ENCODE measurements around the gene SLC45A2. TPM values are rescaled to one million over a fixed set of nuclear protein-coding genes. Genes with fewer than 3 reads are reported as not detected.

The SLC45A2 gene
- total and polyA plus RNA-seq, 9 of the 15 experiments (the other 6 are each of a cell fraction or from before 2014, with no cell fraction given), result 0.03 to 0.29 (median 0.14) TPM; not detected in 4

DNA sequence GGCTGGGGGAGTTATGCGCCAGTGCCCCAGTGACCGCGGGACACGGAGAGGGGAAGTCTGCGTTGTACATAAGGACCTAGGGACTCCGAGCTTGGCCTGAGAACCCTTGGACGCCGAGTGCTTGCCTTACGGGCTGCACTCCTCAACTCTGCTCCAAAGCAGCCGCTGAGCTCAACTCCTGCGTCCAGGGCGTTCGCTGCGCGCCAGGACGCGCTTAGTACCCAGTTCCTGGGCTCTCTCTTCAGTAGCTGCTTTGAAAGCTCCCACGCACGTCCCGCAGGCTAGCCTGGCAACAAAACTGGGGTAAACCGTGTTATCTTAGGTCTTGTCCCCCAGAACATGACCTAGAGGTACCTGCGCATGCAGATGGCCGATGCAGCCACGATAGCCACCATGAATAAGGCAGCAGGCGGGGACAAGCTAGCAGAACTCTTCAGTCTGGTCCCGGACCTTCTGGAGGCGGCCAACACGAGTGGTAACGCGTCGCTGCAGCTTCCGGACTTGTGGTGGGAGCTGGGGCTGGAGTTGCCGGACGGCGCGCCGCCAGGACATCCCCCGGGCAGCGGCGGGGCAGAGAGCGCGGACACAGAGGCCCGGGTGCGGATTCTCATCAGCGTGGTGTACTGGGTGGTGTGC is 48.0 kb downstream of the SLC45A2 start, which contains the start of gene RXFP3:
TSS of gene RXFP3 (plus strand) at position 6 of the 636 bp plus-strand sequence. CDS start at position 361, 355 bp downstream.
- 8% methylated on average over 45 of the region's 45 CpGs for WGBS (ENCODE audit: insufficient coverage, low coverage, missing lambda C conversion rate)
- no TSS peak for BruUV-seq (replicated peaks)
- H2AFZ ChIP-seq (ENCODE audit: low read depth, low read length), result no peak within 1 kb of the TSS
- ChIA-PET CTCF (ENCODE audit: low intra/inter-chr PET ratio) (interaction anchor here (3.3 kb wide), 1 partner anchor 501 kb away, joined by 20 read pairs; no protein-coding TSS in a partner anchor), POLR2A (no interaction called here)
- peaks cover 14 to 32% of the 10 kb centered on the region in 2 experiments for H3K27me3 ChIP-seq (ENCODE audit: control insufficient read depth in 2 of 2, insufficient read depth in 2 of 2, low read length in 2 of 2)
- TF ChIP-seq ASH1L (IDR thresholded peaks at IDR 0.05; ENCODE audit: borderline replicate concordance, low read depth, partially characterized antibody), result no peak
- TF ChIP-seq, protein P1, sequence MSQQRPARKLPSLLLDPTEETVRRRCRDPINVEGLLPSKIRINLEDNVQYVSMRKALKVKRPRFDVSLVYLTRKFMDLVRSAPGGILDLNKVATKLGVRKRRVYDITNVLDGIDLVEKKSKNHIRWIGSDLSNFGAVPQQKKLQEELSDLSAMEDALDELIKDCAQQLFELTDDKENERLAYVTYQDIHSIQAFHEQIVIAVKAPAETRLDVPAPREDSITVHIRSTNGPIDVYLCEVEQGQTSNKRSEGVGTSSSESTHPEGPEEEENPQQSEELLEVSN (IDR thresholded peaks at IDR 0.05; ENCODE audit: borderline replicate concordance in 1 of 2, extremely low read depth in 1 of 2, insufficient read depth in 1 of 2, insufficient read length in 1 of 2, low read depth in 1 of 2, low read length in 1 of 2, poor library complexity in 1 of 2, severe bottlenecking in 1 of 2), result no peak
- no peak for TF ChIP-seq KLF6 (CRISPR knock-in tag; IDR thresholded peaks at IDR 0.05; ENCODE audit: borderline replicate concordance)
- no peak for TF ChIP-seq ZNF696 (CRISPR knock-in tag; conservative IDR thresholded peaks at IDR 0.05)
- TF ChIP-seq, protein P2, sequence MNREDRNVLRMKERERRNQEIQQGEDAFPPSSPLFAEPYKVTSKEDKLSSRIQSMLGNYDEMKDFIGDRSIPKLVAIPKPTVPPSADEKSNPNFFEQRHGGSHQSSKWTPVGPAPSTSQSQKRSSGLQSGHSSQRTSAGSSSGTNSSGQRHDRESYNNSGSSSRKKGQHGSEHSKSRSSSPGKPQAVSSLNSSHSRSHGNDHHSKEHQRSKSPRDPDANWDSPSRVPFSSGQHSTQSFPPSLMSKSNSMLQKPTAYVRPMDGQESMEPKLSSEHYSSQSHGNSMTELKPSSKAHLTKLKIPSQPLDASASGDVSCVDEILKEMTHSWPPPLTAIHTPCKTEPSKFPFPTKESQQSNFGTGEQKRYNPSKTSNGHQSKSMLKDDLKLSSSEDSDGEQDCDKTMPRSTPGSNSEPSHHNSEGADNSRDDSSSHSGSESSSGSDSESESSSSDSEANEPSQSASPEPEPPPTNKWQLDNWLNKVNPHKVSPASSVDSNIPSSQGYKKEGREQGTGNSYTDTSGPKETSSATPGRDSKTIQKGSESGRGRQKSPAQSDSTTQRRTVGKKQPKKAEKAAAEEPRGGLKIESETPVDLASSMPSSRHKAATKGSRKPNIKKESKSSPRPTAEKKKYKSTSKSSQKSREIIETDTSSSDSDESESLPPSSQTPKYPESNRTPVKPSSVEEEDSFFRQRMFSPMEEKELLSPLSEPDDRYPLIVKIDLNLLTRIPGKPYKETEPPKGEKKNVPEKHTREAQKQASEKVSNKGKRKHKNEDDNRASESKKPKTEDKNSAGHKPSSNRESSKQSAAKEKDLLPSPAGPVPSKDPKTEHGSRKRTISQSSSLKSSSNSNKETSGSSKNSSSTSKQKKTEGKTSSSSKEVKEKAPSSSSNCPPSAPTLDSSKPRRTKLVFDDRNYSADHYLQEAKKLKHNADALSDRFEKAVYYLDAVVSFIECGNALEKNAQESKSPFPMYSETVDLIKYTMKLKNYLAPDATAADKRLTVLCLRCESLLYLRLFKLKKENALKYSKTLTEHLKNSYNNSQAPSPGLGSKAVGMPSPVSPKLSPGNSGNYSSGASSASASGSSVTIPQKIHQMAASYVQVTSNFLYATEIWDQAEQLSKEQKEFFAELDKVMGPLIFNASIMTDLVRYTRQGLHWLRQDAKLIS (CRISPR knock-in tag; IDR thresholded peaks at IDR 0.05), result no peak
- TF ChIP-seq MAFK (IDR thresholded peaks at IDR 0.05; ENCODE audit: low read length), result no peak
- no peak for TF ChIP-seq KLF10 (CRISPR knock-in tag; IDR thresholded peaks at IDR 0.05)
- TF ChIP-seq NFE2 (IDR thresholded peaks at IDR 0.05; ENCODE audit: low read depth), result no peak
- no peak within 1 kb of the TSS for H3K27ac ChIP-seq (ENCODE audit: extremely low read depth, low read depth, low read length)
- H3K36me3 ChIP-seq (ENCODE audit: control insufficient read depth, insufficient read depth, low read length), result no peaks in the 10 kb centered on the region
- peaks cover 0 to 18% of the 10 kb centered on the region in 2 experiments; a peak in 2 of 5 replicates for H3K4me1 ChIP-seq (replicated peaks in 1 of 2; ENCODE audit: control insufficient read depth in 2 of 2, insufficient read depth in 2 of 2, low read length in 2 of 2)
- no peak within 1 kb of the TSS for H3K9ac ChIP-seq (ENCODE audit: insufficient read depth in 1 of 2, low read depth in 2 of 2, low read length in 2 of 2)
- DNase-seq (ENCODE audit: extremely low read depth in 1 of 4, low spot score in 3 of 4) (no peak), ATAC-seq (peak; percentile 13; the same call in 1 of the 3 replicates), FAIRE-seq (no peak)
- H3K4me3 ChIP-seq, result no peak within 1 kb of the TSS
- in situ Hi-C loops (cut with MboI) (no loop called here), intact Hi-C loops (cut with micrococcal nuclease) (no loop called here)
- no peaks in the 10 kb centered on the region for H3K9me3 ChIP-seq (replicated peaks; ENCODE audit: control insufficient read depth, insufficient read depth, low read depth, low read length)
- H3K79me2 ChIP-seq (ENCODE audit: control insufficient read depth, insufficient read depth, low read length), result no peaks in the 10 kb centered on the region
- no peaks in the 10 kb centered on the region for H4K20me1 ChIP-seq (replicated peaks; ENCODE audit: control insufficient read depth, insufficient read depth, low read length)
- H3K9me1 ChIP-seq (ENCODE audit: control insufficient read depth, insufficient read depth, low read length), result no peaks in the 10 kb centered on the region
- H3K4me2 ChIP-seq (ENCODE audit: insufficient read depth, low read length), result no peak within 1 kb of the TSS

Data from K562 (cell line).